Tibial artery (tissue), 4 donors: ENCODE measurements around the gene HPS1.

ENCODE experiments used
- DNase-seq, 2 donors: peaks; one replicate each; pipeline ENCODE4 v3.0.0-alpha.2; 2019
- H3K27ac ChIP-seq, 2 donors: fragments of 200-600 bp; sonication (generic) in 1 of 2; 1 replicate in 1 of 2; 2 replicates in 1 of 2; pipeline ENCODE4 v1.5.1; 2018 to 2019; ENCODE audit warnings: mild to moderate bottlenecking in 1 of 2
- H3K27me3 ChIP-seq, 2 donors: fragments of 200-600 bp; sonication (generic) in 1 of 2; one replicate each; pipeline versions ENCODE4 v1.5.1 to v1.6.0; 2016 to 2019
- H3K36me3 ChIP-seq, 3 donors: fragments of 200-600 bp; sonication (generic) in 2 of 3; one replicate each; pipeline ENCODE4 v1.5.1; 2016 to 2019; ENCODE audit warnings: mild to moderate bottlenecking in 2 of 3
- H3K4me1 ChIP-seq, 4 donors: fragments of 200-600 bp; sonication (generic) in 2 of 4; 1 replicate in 3 of 4; 2 replicates in 1 of 4; pipeline ENCODE4 v1.5.1; 2016 to 2019
- H3K4me3 ChIP-seq, 2 donors: fragments of 200-600 bp; sonication (generic) in 1 of 2; 1 replicate in 1 of 2; 2 replicates in 1 of 2; pipeline ENCODE4 v1.5.1; 2018 to 2019; ENCODE audit warnings: mild to moderate bottlenecking in 2 of 2
- H3K9me3 ChIP-seq, 3 donors: fragments of 200-600 bp; sonication (generic) in 1 of 3; one replicate each; pipeline ENCODE4 v1.5.1; 2016 to 2019
- intact Hi-C: fragments of 100-400 bp; cut with DNase I; formaldehyde crosslinking; loops from one replicate; pipeline ENCODE4 v1.15.0; 2023; ENCODE audit warnings: low total_unique reads
- TF ChIP-seq, protein P1 (sequence below), 2 experiments: fragments of 200-600 bp in 1 of 2; fragments of 450-650 bp in 1 of 2; IDR thresholded peaks; one replicate each; pipeline ENCODE4 v1.5.1; 2017 to 2019; ENCODE audit warnings: antibody characterized with exemption in 2 of 2, mild to moderate bottlenecking in 1 of 2, moderate library complexity in 1 of 2

HPS1 gene

DNA sequence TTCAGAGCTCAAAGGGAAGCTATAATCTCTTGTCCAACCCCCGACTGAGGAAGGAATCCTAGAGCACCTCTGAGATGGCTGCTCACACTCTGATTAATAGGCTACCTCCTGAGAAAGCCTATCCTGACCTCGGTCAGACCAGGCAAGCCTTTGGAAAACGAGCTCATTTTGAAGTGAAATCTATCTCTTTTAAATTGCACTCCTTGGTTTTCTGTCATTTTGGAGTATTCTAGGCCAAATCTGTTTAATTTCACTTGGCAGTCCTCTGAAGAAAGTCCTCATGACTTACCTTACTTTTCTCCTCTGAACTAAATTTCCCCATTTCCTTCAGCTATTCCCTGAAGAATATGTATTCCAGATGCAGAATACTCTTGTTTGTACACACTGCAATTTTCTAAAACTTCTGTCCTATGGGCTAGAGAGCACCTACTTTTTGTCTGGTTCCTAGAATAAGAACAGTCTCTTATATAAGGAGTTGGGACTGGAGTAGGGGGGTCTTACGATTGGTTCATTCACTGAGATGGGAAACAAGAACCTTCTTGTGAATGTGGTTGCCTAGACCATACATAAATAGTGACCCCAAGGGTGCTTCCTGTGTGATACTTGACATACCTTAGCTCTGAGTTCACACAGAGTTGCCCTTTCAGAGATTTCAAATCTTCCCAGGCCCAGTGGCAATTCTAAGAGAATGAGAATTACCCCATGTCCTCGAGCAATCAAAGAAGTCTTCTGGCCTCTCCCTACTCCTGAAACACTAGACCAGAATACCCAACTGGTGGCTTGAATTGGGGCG is 31.9 kb upstream of the HPS1 start:
- H3K4me1 ChIP-seq = no peaks in the 10 kb centered on the region
- TF ChIP-seq, protein P1, sequence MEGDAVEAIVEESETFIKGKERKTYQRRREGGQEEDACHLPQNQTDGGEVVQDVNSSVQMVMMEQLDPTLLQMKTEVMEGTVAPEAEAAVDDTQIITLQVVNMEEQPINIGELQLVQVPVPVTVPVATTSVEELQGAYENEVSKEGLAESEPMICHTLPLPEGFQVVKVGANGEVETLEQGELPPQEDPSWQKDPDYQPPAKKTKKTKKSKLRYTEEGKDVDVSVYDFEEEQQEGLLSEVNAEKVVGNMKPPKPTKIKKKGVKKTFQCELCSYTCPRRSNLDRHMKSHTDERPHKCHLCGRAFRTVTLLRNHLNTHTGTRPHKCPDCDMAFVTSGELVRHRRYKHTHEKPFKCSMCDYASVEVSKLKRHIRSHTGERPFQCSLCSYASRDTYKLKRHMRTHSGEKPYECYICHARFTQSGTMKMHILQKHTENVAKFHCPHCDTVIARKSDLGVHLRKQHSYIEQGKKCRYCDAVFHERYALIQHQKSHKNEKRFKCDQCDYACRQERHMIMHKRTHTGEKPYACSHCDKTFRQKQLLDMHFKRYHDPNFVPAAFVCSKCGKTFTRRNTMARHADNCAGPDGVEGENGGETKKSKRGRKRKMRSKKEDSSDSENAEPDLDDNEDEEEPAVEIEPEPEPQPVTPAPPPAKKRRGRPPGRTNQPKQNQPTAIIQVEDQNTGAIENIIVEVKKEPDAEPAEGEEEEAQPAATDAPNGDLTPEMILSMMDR (IDR thresholded peaks at IDR 0.05) = no peak
- no peak overlapping the region for H3K4me3 ChIP-seq
- intact Hi-C loops = no loop called here
- H3K36me3 ChIP-seq = no peaks in the 10 kb centered on the region
- no peaks in the 10 kb centered on the region for H3K9me3 ChIP-seq
- H3K27me3 ChIP-seq = no peaks in the 10 kb centered on the region
- no peak overlapping the region for H3K27ac ChIP-seq
- no peak for DNase-seq

GRCh38 chr10:98477861-98478260 is 31.1 kb upstream of the HPS1 start:
- Histone ChIP-seq H3K36me3 (no peaks in the 10 kb centered on the region), H3K9me3 (no peaks in the 10 kb centered on the region), H3K4me1 (no peaks in the 10 kb centered on the region), H3K27me3 (no peaks in the 10 kb centered on the region), H3K27ac (no peak overlapping the region), H3K4me3 (no peak overlapping the region)
- DNase-seq = no peak
- TF ChIP-seq, protein P1 (IDR thresholded peaks at IDR 0.05) = no peak
- intact Hi-C loops = no loop called here

GRCh38 chr10:98474628-98475027 is 27.9 kb upstream of the HPS1 start:
- Histone ChIP-seq H3K4me1 (no peaks in the 10 kb centered on the region), H3K9me3 (no peaks in the 10 kb centered on the region), H3K27me3 (no peaks in the 10 kb centered on the region), H3K4me3 (no peak overlapping the region), H3K36me3 (no peaks in the 10 kb centered on the region), H3K27ac (no peak overlapping the region)
- intact Hi-C loops = no loop called here
- no peak for DNase-seq
- TF ChIP-seq, protein P1 (IDR thresholded peaks at IDR 0.05) = no peak

GRCh38 chr10:98472196-98472595 is 25.5 kb upstream of the HPS1 start:
- Histone ChIP-seq H3K36me3 (no peaks in the 10 kb centered on the region), H3K27ac (no peak overlapping the region), H3K4me3 (no peak overlapping the region), H3K27me3 (no peaks in the 10 kb centered on the region), H3K9me3 (no peaks in the 10 kb centered on the region), H3K4me1 (peaks cover 0 to 7% (median 2%) of the 10 kb centered on the region in 4 donors)
- TF ChIP-seq, protein P1 (IDR thresholded peaks at IDR 0.05) = no peak
- no peak for DNase-seq
- intact Hi-C loops = no loop called here

DNA sequence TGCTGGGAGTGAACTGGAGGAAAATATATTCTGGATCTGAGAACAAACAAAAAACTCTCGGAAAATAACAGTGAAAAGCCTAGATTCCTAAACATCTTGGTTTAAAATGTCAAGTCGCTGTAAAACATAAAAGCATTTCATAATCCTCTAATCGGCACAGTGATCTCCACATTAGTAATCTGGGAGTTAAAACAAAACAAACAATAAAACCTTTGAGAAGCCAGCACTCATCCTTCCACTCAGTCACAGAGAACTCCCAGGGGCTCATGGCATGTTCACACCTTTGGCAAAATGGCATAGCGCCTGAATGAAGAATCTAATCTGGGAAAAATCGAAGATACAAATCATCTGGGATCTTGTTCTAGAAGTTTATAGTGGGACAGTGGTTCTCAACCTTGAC is 24.1 kb upstream of the HPS1 start:
- Histone ChIP-seq H3K9me3 (no peaks in the 10 kb centered on the region), H3K4me3 (no peak overlapping the region), H3K27ac (no peak overlapping the region), H3K36me3 (no peaks in the 10 kb centered on the region), H3K4me1 (peaks cover 0 to 7% (median 2%) of the 10 kb centered on the region in 4 donors), H3K27me3 (no peaks in the 10 kb centered on the region)
- no peak for DNase-seq
- intact Hi-C loops = no loop called here
- TF ChIP-seq, protein P1 (IDR thresholded peaks at IDR 0.05) = no peak
